Fibroblast of skin of left quadriceps (primary cell): ENCODE measurements around the gene MCAT.

Source experiments
- DNase-seq, 2 experiments: peaks; one replicate each; pipeline ENCODE4 v3.0.0-alpha.2; 2013; ENCODE audit warnings: low read depth in 2 of 2

Gene MCAT

DNA sequence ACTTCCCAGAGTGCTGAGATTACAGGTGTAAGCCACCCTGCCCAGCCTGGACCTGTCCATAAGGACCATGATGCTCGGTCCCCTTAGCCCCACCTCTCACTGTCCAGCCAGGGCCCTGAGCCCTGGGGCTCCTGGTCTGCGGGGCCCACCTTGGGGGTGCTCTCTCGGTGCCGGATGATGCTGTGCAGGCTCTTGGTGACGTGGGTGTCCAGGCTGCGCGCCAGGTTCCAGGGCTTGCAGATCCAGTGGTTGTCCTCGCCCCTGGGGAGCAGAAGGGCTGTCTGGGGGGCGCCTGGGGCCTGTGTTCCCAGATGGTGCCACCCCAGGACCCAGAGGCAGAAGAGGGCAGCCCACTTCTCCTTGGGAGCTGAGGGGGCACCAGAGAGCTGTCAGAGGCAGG is 30.4 kb upstream of the MCAT start:
- no peak for DNase-seq

DNA sequence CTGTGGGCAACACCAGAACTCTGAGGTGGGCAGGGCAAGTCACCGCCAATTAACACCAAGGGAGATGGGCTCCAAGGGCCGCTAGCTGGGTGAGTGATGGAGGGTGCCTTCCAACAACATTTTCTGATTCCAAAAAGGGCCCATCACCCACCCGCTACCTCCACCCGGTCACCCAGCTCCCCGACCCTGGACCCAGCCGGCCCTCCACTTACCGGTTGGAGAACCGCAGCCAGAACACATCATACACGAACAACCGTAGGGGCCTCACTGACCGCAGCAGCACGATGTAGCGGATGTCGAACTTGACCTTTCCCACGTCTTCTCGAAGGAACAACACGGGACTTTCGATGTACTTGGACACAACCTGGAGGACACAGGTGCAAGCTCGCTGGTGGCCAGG is 29.0 kb upstream of the MCAT start:
- DNase-seq, result no peak

DNA sequence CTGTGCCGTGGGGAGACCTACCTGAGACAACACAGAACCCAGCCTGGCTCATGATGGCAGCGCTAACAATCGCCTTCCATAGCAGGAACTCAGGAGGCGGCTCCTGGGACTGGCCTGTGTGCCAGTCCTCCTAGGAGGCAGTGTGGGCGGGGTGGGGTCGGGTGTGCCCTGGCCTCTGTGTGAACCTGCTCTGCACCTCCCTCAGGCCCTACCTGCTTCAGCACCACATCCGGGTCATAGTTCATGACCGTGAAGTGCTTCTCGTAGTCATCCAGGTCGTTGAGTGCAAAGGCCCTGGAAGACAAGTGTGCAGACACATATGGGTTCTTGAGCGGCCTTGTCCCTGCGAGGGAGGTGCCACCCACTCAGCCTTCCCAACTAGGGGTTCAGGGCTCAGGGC is 28.4 kb upstream of the MCAT start:
- no peak for DNase-seq

DNA sequence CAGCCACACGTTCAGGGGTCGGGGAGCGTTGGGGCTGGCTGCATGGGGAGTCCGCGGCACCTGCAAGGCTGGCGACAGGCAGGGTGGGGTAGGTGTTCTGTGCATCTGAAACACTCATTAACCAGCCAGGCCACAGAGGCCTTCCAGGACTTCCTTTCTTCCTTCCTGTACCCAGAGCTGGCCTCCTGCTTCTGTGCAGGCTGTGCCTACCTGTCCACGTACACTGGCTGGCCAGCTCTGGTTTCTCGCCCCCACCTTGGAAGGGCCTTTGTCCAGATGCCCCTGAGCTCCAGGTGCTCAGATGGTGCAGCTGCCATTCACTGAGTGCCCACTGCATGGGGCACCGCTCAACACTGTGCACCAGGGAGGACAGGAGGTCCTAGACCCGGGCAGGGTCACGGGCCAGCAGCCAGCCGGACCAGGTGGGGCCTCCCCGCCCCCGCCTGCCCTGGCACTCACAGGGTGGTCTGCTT is 27.9 kb upstream of the MCAT start:
- no peak for DNase-seq

DNA sequence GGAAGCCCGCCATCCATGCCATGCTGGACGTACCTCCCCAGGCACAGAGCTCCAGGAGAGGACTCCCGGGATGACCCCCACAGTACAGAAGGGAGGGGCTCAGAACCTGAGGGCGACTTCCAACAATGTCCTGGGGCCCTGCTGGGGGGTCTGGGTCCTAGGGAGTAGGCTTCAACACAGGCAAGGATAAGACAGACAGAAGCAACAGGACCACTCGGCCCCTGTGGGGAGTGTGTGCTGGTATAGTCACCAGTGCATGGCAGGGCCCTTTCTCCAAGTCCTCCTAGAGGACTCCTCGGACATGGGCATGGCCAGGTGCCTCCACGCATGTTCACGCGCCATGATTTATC is 26.9 kb upstream of the MCAT start:
- no peak for DNase-seq

DNA sequence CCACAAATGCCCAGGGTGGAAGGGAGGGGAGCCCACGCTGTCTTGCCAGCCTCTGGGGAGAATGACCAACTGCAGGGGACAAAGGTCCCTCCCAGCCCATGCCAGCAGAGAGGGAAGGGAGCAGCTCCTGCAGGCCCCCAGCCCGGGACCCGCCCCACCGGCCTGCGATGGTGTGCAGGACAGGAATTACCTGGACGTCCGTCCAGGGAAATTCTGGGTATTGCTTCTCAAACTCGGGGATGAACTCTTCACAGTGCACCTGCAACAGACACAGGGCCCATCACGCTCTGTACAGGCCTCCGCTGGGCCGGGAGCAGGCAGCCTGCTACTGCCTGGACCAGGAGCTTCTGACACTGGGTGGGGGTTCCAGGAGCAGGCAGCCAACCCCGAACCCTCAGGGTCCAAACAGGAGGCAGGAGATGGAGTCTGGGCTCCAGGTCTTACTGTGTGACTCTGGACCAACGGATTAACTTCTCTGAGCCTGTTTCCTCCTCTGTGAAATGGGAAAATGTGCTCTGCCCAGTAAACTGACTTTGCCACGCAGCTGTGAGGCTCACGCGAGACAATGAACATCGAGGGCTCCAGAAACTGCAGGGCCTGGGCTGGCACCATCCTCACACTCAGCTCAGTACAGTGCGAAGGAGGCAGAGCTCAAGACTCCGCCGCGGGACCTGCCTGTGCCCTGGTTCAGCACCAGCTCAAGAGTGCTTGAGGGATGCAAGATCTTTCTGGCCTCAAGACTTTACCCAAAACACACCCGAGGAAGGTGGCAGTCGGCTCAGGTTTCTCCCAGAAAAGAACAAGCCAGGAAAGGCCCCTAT is 26.3 kb upstream of the MCAT start:
- no peak for DNase-seq

DNA sequence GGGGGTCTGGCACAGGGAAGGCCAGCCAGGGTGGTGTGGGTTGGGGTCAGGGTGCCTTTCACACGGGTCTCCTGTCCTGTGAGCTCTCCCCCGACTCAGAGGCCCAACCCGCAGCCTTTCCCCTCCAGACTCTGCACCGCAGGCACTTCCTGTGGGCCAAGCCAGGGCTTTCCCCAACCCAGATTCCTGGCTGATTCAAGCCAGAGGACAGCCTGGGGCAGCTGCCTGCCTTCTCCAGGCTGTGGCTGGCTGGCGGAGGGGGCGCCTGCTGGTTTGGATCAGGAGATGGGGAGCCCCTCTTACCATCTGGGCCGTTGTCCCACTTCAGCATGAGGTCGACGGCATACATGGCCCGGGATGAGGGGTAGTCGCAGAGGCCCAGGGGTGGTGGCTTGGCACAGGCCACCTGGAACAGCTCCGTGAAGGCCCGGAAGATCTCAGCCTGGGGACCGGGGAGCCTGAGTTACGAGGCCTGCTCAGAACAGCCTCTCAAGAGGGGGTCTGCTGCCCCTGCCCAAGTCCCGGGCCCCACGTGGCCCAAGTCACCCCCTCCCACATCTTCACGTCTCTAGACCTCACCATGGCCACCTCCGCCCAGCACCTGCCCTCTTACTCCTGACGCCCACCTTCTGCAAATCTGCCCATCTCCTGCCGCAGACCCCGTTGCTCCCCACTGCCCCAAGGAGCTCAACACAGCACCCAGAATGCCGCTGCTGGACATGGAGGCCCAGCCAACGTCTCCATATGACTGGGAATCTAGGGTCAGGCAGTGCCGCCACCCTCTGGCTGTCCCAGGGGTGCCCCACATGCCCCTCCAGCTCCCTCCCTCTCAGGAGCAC is 25.5 kb upstream of the MCAT start:
- no peak for DNase-seq

DNA sequence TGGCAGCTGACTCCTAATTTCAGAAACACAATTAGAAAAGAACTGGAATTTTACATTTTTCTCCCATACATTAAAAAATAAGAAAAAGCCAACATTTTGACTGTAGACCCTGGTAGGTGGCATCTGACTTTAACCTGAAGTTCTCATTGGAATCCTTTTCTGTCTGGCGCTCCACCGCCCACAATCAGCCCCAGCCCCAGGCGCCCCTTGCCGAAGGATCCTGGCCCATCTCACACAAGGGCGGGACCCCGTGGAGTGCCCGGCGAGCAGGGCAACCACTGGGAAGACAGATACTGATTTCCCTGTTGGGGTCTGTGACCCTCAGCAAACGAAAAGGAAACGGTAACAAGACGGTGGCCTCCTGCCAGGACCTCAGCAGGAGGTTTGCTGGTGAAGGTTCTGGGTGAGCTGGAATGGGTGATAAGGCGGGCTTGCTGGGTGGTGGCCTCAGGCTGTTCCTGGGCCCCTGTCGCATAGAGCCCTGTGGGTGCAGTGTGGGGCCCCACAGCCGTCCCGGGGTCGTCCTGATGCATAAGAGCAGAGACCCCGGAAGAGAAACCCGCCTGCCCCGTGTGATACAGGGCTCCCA is 23.9 kb upstream of the MCAT start:
- DNase-seq, result no peak

DNA sequence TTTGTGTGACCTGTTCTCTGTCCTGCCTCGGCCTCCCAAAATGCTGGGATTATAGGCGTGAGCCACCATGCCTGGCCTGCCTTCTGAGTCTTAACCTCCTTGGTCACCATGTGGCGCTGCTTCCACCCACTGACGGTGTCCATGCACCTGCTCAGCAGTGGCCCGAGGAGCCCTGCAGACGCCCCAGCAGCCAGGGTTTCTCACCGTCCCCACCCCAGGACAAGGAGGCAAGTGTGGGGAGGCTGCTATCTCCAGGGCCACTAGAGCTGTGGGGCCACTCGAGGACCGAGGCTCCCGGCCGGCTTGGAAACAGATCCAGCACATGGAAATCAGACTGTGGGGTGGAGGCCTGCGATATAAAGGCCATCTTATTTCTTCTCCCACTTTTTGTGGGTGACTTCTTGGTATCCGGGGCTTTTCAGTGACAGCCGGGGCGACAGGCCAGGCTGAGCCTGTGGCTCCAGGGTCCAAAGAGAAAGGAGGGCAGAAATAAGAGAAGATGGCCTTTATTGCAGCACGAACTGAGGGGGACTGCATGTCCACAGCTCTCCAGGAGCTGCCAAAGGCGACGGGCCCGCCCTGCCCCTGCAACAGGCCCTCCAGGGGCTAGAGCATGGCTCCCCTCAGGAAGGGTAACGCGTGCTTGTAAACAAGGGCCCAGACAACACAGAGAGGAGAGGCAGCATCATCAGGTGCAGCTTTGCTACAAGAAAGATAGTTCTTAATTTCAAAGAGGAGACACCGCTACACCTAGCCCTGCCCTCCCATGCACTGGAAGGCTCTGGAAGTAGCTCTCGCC is 23.1 kb upstream of the MCAT start:
- DNase-seq, result no peak

DNA sequence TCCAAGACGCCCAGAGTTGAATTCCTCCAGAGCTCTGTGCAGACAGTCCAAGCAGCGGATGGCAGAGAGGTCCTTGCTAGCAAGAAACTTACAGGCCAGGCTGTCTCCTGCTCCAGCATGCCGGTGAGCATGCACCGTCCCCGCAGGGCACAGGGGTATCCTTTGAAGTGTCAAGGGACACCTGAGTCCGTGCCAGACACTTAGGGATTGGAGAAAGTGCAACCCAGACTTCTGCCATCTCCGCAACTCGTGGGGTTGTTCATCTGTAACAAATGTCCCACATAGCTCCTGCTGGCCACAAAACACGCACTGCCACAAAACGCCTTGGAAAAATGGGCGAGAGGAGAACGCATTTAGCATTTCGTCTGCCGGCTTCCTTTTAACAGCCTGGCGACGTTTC is 21.4 kb upstream of the MCAT start:
- DNase-seq, result no peak

DNA sequence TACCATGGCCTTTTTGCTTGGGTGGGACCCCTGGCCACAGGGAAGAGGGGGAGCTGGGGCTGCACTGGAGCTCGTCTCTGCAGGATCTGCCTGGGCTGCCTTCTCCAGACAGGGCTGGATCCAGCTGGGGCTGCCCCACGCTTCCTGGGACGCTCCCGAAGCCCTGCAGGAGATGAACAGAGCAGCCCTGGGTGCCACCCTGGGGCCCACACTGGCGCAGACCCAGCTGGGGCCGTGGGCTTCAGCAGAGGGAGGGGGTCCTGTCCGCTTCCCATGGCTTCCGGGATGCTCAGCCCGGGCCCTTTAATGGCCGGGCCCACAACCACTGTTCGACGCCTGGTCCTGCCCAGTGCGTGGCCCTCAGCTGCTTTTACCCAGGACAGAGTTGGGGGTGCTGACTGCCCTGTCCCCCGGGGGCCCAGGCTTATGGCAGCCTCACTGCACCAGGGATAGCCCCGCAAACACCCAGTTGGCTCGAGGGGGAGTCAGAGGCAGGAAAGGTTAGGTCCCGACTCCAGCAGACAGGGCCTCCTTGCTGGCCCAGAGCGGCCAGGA is 20.1 kb upstream of the MCAT start:
- no peak for DNase-seq

DNA sequence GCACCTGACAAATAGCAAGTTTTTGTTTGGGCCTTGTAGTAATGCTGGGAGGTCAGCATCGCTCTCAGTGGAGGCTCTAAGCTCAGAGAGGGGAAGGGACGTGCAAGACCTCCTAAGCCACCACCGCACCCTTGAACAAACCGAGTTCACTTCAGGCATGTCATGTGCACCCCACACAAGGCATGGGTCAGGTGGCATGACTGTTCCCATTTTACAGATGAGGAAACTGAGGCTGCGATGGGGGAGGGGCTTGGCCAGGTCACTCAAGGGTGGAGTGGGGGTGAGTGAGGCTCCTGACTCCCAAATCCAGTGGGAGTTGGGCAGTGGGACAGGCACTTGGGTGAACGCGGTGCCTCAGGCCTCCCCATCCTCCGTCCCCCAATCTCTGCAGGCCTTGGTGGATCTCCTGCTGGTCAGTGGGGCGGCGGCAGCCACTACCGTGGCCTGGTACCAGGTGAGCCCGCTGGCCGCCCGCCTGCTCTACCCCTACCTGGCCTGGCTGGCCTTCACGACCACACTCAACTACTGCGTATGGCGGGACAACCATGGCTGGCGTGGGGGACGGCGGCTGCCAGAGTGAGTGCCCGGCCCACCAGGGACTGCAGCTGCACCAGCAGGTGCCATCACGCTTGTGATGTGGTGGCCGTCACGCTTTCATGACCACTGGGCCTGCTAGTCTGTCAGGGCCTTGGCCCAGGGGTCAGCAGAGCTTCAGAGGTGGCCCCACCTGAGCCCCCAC is 19.4 kb upstream of the MCAT start:
- DNase-seq, result no peak

DNA sequence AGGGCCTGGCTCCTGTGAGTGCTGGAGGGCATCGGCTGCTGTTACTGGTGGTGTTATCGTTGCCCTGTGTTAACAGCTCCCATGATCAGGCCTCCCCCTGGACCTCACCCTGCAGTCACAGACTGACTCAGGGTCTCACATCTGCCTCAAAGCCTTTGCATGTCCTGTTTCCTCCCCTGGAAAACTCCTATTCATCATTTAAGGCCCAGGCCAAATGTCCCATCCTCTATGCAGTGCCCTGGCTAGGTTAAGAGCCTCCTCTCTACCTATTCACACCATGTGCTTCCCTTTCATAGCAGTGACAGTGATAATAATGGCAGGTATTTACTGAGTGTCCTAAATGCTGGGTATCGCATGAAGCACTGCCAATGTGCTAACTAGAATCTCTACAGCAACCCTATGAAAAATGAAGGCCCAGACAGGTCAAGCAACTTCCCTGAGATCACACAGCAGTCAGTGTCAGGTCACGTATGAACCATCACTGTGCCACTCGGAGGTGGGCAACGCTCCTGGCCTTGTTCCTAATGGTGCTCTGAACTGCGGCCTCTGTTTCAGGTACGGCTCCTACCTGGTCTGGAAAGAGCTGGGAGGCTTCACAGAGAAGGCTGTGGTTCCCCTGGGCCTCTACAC is 17.4 kb upstream of the MCAT start:
- no peak for DNase-seq

DNA sequence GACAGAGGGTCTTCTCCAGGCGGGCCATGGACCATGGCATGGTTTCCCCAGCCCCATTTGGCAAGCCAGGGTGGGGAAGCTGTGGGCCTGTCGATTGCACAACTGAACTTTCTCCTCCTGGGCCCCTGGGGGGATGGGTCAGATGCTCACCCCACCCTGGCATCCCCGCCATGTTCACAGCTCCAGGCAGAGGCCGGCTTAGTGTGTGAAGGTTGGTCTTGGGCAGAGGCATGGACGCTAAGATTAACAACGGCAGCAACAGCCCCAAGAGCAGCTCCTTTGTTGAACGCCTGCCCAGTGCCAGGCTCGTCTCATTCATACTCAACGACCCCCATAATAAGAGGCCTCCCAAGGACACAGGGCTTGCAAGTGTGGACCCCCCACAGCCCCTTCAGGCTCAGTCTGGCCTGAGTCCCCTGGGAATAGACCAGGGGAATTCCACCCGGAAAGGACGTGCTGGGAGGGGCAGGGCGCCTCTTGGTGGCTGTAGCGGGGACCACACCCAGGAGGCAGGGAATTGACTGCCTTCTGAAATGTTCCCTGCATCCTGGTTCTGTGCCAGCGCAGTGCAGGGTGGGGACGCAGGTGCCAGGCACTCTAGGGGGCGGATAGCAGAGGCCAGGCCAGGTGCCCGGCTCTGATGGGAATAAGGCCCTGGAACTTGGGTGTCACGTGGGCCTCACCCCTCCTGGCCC is 16.4 kb upstream of the MCAT start:
- no peak for DNase-seq

DNA sequence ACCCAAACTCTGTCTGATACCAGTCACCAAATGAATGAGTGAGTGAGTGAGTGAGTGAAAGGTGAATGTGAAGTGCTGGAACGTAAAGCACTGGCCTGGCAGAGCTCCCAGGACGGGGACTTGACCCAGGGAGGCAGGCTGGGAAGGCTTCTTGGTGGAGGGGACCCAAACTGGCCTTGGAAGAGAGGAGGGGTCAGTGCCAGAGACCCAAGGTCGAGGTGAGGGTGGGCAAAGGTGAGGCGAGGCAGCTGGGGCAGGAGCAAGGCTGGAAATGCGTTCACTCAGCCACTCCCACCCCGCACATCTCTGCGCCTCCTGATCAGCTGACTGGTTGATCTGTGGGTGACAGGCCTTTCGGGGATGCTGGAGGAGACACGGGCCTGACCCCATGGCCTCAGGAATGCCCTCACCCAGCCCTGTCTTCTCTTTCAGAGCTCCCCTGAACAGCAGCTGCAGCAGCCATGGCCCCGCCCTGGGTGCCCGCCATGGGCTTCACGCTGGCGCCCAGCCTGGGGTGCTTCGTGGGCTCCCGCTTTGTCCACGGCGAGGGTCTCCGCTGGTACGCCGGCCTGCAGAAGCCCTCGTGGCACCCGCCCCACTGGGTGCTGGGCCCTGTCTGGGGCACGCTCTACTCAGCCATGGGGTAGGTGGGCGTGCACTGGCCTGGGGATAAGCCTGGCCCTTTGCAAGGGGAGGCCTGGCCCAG is 15.7 kb upstream of the MCAT start:
- DNase-seq, result no peak

DNA sequence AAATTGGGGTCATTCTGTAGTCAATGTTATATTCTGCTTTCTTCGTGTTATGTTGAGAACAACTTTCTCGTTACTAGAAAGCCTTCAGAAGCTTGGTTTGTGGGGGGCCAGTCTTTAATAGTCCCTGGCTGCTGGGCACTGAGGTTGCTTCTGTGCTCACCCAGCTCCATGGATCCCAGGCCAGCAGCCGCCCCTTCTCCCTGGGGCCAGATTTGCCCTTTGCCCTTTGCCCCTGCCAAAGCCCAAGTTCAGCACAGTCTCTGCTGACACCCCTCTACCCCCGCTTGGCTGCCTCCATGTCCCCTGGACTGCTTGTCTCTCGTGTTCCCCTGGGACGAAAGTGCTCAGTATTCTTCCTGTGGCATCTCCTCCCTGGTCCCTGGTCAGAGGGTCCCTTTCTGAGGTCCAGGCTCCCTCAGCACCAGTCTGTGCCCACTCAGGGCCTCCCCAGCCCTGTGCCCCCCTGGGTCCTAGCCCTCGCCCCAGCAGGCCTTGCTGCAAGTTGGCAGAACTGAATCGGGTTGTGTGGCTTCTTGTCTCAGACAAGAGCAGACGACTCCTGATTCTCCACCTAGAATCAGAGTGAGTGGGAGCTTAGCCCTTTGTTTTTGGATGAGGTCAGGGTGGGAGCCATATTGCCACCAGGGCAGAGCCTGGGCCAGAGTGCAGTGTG is 14.8 kb upstream of the MCAT start:
- DNase-seq, result no peak

DNA sequence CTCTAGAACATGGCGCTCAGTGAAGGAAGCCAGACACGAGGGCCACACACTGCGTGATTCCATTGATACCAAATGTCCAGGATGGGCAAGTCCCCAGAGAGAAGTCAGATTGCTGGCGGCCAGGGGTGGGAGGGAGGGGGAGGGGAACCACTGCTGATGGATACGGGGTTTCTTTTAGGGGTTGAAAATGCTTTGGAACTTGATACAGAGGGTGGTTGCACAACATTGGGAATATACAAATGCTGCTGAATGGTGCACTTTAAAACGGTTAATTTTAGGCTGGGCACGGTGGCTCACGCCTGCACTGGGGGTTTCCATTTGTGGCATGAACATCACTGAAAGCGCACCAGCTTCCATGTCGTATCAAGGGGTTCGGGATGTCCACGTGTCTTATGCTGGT is 13.2 kb upstream of the MCAT start:
- DNase-seq, result no peak

DNA sequence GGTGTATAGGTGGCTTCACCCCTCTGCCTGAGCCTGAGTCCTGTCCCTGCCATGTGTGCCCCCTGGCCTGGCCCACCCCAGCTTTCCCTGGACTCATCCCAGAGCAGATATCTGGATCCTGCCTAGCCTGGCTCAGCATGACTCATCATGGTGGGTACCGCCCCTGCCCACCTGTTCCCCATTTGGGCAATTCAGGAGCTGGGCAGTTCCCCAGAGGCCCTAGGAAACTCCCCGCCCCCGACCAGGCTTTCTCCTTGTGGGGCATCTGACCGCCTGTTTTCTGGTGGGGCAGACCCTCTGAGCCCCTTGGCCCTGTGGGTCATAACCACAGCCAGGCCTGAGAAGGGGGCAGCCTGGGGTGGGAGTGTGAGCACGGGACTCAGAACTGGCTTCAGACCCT is 12.6 kb upstream of the MCAT start:
- no peak for DNase-seq
